Ureter (tissue), 1 donor: ENCODE data around the gene SPOCK1. TPM values are rescaled to one million over a fixed set of nuclear protein-coding genes. Genes with fewer than 3 reads are reported as not detected.
"Not testable (repeated sequence)": the region's sequence is repeated elsewhere in the genome, so short reads cannot be mapped to it uniquely, and the experiment has no call there.

Experiments used
- DNase-seq: peaks from one replicate; pipeline ENCODE4 v3.0.0-alpha.2; 2020; ENCODE audit warnings: low spot score
- total RNA-seq: library from RNA; stranded (reverse); gene quantifications from one replicate; pipeline ENCODE4 v1.2.4, GENCODE V29; 2023
- donor health status: DM: yes; HTN: yes; CAD: no.

SPOCK1 gene
- total RNA-seq, 1 donor from 2014 or later, result 15.6 TPM

DNA sequence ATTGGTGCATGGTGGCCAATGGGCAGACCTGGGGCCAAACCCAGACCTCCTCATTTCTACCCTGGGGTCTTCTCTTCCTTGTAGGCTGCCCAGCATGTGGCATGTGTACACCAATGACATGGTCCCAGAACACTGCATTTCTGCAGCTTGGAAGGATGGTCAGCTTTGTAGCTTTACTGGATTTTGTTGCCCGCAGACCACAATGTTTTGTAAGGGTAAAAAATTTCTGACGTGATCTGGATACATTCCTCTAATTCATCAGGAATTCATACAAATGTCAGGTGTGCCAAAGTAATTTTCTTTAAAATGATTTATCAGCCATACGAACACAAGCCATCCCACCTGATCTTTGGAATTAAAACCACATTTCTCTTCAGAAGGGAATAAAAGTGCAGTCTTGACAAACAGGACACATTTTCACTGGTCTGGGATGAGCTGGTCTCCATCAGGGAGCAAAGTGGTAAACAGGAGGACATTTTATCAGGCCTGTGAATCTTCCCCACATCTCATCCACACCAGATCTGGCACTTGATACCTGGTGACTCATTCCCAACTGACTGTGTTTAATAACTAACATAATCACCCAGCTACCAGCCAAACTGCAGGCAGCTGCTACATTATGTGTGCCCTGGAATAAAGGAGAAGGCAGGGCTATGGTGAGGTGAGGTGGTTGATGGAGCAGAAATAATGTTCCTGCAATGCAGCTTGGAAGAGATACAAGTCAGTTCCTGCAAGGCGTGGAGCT lies 103.9 kb downstream of the SPOCK1 start:
- no peak for DNase-seq

DNA sequence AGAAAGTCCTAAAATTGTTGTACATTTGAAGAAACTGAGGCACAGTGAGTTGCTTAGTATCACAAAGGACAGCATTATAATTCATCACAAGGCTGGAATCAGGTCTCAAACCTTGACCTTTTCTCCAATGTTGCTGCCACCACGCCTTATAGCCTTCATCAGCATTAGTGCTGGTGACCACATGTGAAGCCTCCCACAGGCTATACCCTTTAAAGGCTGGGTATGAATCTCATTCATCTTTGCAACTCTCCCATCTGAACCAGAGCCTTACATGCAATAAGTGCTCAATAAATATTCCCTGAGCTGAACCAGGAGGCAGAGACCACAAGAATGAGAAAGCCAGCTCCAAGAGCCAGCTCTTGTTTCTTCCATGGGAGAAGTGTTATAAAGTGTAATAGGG lies 104.7 kb downstream of the SPOCK1 start:
- DNase-seq, result no peak

DNA sequence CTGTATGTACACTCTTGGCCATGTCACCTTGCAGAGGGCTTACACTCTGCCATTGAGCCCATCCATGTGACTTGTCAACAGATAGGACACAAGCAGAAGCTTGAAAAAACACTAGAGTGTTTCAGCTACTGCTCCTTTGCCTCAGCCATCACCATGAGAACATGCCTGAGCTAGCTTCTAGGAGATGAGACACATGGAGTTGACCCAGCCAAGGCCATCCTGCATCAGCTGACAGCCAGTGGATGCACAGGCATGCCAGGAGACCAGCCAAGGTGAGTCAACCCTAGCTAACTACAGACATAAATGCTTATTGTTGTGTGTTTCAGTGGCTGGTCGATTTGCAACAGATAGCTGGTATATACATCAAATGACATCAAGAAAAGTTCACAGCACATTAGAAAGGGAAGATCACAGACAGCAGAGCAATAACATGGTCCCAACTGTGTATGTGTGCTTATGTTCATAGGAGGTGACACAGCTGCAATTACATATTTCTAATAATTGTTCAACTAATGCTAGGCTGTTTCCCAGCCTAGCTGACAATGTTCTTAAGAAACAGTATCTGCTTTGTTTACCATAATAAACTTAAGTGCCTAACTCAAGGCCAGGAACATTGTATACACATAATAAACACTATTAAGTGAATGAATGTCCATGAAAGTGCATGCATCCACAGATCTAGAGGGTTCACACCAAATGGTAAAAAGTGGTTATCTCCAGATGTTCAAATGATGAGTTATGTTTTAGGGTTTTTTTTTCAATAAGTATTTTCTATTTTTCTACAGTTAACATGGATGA lies 105.7 kb downstream of the SPOCK1 start:
- DNase-seq, result no peak

DNA sequence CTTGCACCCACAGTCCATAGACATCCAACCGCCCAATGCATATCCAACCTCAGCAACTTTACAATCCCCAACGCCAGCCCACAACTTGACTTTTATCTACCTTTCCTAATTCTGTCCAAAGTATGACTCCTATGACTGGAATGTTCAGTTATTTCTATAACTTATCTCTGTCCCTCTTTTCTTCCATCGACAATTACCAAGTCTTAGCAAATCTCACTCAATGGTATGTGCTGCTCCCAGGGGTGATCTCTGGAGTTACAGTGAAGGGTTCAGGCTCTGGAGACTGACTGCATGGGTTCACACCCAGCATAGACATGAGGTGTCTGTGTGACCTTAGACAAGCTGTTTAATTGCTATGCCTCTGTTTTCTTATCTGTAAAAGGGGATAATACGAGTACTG lies 106.9 kb downstream of the SPOCK1 start:
- no peak for DNase-seq

GRCh38 chr5:137391044-137391443 lies 108.1 kb downstream of the SPOCK1 start:
- not testable (repeated sequence) for DNase-seq

- DNase-seq, result no peak
These were observed 110.1 kb downstream of the SPOCK1 start for GRCh38 chr5:137389042-137389441.

DNA sequence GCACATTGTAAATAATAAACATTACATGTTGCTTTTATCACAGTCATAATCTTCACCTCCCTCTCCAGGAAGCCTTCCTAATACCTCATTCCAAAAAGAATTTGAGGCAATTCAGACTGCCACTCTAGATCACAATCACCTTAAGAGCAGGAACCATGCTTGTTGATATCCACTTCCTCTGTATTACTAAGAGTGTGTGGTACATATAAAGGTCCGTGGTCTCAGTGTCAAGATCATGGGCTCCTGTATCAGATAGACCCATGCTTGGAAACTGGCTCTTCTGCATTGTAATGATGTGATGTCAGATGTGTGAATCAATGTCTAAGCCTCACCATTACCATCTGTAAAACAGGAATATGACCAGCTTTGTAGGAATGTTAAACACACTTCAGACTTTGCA lies 114.1 kb downstream of the SPOCK1 start:
- DNase-seq, result no peak

DNA sequence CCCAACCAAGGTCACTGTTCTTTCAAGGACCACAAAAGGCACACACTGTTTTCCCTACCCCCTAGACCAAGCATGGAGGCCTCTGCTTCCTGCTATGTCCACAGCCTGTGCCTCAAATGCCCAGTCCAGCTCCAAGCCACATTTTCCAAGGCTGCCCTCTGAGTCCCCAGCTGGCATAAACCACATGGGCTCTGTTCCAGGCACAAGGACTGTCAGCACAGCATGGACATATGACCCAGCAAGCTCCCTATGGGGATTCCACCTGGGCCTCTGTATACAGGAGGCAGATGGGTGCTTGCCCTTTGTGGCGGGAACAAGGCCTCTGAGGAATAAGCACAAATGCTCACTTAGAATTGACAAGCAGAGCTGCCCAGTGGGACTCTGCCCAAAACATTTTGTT lies 115.2 kb downstream of the SPOCK1 start:
- DNase-seq, result no peak

DNA sequence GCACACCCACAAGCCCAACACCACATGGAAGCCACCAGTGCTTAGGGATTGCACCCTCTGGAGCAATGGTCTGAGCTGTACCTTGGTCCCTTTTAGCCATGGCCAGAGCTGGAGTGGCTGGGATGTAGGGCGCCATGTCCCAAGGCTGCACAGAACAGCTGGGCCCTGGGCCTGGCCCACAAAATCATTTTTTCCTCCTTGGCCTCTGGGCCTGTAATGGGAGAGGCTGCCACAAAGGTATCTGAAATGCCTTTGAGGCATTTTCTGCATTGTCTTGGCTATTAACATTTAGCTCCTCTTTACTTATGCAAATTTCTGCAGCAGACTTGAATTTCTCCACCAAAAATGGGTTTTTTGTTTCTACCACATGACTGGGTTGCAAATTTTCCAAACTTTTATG lies 117.6 kb downstream of the SPOCK1 start:
- no peak for DNase-seq

- DNase-seq, result no peak
These were observed 119.4 kb downstream of the SPOCK1 start for GRCh38 chr5:137379555-137380286.

DNA sequence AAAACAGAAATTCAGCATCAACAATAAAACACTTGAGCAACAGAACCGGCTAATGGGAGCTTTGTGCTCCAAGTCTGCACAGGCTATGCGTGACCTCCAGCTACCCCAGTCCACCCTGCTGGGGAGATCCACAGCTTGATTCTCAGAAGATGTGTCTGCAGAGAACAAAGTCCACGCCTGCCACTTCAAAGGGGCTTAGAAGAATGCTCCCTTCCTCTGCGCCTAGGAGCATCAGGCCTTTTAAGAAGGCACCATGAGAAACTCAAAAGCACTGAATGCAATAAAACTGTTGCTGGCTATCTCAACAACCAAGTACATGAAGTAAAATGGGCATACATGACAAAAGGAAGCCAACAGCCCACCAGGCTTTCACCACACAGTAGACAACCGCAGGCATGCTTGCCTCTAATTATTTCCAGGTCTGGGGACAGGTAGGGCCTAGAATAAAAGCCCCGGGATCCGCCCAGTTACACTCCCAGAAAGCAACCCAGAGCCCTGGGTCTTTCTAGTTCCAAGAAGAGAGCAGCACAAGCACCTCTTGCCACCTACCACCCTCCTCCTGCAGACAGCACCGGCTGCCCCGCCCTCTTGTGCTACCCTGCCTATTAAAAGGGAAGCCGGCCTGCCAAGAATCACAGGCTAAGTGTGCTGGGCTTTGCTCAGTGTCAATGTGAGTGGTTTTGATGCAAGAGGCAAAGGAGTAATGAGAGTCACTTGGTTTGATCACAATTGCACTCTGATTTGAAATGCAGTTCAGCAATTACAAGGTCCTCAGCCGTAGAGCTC lies 123.2 kb downstream of the SPOCK1 start:
- no peak for DNase-seq

GRCh38 chr5:137374110-137374714 lies 124.9 kb downstream of the SPOCK1 start:
- DNase-seq, result no peak

GRCh38 chr5:137372773-137373160 lies 126.4 kb downstream of the SPOCK1 start:
- no peak for DNase-seq

- DNase-seq, result no peak
These were observed 126.9 kb downstream of the SPOCK1 start for GRCh38 chr5:137372016-137372772.

GRCh38 chr5:137370096-137371071 lies 128.7 kb downstream of the SPOCK1 start:
- no peak for DNase-seq

DNA sequence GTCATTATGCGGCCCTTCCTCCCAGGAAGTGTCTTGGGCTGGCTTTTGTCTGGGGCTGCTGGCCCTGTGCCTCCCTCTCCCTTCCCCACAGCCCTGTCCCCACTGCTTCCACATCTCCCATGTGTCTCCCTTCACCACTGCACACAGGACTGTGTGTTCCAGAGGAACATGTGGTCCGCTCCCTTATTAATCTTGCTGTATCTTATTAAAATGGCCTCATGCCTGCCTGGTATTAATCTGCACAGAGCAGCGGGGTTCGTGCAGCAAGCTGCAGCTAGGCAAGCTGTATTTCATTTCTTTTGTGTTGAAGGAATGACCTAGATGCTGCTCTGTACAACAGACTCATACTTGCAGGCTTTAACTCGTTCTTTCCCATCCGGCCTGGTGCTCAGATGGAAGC lies 130.5 kb downstream of the SPOCK1 start:
- DNase-seq, result no peak

GRCh38 chr5:137367951-137368350 lies 131.2 kb downstream of the SPOCK1 start:
- DNase-seq, result no peak

DNA sequence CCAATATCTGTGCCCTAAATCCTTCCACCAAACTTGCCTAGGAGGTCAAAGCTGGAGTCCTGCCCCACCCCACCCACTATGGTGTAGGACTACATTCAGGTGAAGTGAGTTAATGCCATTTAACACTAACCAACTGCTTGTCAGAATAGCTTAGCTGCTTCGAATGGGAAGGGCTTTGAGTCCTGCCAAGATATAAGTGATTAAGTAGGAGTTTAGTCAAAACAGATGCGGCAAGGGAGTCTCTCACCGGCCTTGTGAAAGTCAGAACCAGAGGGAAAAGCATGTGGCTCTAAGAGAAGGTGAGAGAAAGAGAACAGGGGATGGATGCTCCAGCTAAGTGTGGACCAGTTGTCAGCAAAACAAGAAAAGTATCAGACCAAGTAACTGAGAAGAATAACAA lies 132.6 kb downstream of the SPOCK1 start:
- no peak for DNase-seq

DNA sequence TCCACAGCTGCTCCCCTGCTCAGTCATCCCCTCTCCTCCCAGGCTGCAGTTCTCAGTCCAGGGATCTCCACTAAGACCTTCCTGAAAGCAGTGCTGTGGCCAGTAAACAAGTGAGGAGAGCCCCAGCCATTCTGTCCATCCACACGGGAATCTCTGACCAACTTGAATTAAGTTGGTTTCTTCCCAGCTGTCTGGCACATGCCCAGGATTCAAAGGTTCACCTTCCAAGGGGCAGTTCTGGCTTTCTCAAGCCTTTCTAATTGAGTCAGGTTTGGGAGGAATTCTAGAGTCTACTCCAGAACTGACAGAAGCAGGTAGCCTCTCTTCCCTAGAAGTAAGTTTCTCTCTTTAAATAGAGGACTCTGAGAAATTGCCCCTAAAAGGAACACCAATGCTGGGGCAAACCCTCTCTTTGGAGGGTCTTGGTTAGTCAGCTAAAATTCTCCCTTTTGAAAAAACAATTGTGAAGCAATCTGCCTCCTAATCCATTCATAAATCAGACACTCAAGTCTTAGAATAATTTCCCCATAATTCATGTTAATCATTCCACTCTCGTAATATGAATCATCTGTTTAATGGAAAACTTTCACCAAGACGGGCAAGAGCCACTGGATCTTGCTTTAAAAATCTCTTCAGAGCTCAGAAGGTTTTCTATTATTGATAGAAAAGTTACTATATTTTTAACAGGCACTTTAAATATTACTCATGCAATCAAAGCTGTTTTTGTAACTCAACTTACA lies 133.8 kb downstream of the SPOCK1 start:
- no peak for DNase-seq
